ES-I3 (cell line): Measurements from ENCODE around the gene HTR1B.
A peak's percentile ranks its signal among the peaks of the same experiment; 100 is the strongest.

Experiments
- H3K36me3 ChIP-seq: 2 replicates; pipeline ENCODE4 v1.6.1; 2013; ENCODE audit warnings: mild to moderate bottlenecking, low read length, control low read depth, moderate library complexity; ENCODE audit not compliant: insufficient read depth
- H3K4me1 ChIP-seq: 2 replicates; pipeline ENCODE4 v1.6.1; 2013; ENCODE audit warnings: mild to moderate bottlenecking, control low read depth, low read length; ENCODE audit not compliant: insufficient read depth
- H3K9ac ChIP-seq: 2 replicates; pipeline ENCODE4 v1.6.1; 2013; ENCODE audit warnings: low read depth, mild to moderate bottlenecking, low read length, moderate library complexity
- H3K9me3 ChIP-seq: 2 replicates; pipeline ENCODE4 v1.6.1; 2013; ENCODE audit warnings: mild to moderate bottlenecking, low read length, moderate library complexity; ENCODE audit not compliant: control insufficient read depth, insufficient read depth

HTR1B gene, protein sequence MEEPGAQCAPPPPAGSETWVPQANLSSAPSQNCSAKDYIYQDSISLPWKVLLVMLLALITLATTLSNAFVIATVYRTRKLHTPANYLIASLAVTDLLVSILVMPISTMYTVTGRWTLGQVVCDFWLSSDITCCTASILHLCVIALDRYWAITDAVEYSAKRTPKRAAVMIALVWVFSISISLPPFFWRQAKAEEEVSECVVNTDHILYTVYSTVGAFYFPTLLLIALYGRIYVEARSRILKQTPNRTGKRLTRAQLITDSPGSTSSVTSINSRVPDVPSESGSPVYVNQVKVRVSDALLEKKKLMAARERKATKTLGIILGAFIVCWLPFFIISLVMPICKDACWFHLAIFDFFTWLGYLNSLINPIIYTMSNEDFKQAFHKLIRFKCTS

DNA sequence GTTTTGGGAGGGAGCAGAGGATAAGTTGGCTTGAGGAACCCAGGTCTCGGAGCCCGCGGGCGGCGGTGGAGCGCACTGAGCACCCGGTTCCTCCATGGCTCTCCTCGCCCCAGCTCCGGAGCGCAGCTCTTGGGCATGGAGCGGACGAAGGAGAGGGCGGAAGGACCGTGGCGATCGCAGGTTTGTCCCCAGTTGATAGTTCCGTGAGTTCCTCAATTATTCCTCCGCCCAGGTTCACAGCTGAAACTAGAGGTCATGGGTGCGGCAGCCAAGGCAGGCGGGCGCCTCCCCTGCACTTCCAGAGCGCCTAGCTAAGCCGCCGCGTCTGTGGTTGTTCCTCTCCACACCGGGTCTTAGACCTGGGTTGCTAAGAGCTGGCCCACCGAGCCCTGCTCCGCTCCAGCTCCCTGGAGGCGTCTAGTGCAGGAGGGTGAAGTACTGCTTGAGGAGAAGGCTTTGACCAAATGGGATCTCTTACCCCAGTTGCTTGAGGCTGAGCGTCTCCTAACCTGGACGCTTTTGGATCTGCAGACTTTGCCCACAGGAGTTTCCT is at the start of gene HTR1B:
Gene HTR1B, minus strand, starts transcription at position 184 of the 553 bp plus-strand sequence. Its CDS starts 88 bp downstream, at position 96.
- peaks cover 2% of the 10 kb centered on the region; the same call in 1 of the 2 replicates for H3K4me1 ChIP-seq
- no peaks in the 10 kb centered on the region for H3K36me3 ChIP-seq
- peak within 1 kb of the TSS; percentile 84 for H3K9ac ChIP-seq
- H3K9me3 ChIP-seq, result no peaks in the 10 kb centered on the region

DNA sequence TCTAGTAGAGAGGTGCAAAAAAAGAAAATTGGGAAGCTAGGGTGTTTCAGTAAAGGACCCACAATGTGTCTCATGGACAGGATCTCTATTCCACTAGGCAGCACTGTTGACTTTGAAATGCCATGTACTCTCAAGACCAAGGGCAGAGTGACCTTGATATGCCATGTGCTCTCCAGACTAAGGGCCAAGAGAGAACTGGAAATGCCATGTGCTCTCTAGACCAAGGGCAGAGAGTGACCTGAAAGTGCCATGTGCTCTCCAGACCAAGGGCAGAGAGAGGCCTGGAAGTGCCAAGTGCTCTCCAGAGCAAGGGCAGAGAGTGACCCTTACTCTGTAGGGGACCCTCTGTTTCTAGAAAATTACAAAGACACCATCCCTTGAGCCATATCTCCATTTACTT is 49.3 kb upstream of the HTR1B start:
- peaks cover 14% of the 10 kb centered on the region for H3K9me3 ChIP-seq
- no peaks in the 10 kb centered on the region for H3K4me1 ChIP-seq
- no peak overlapping the region for H3K9ac ChIP-seq

DNA sequence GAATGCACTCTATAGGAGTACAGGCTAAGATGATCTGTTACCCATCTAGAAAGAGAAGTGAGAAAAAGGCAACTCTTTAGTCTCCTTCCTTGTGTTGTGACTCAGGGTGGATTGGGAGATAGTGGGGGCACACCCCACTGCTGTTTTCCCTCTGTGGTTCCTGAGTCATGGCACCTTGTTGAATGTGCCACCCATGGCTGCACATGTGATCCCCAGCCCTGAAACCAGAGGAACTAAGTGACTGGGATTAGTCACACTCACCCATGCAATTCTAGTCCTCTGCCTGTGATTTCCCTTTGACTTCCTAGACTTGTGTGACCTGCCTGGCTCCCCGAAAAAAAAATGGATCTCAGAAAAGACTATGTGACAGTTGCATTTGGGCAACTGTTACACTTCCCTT is 48.6 kb upstream of the HTR1B start:
- H3K36me3 ChIP-seq, result no peaks in the 10 kb centered on the region
- H3K9ac ChIP-seq, result no peak overlapping the region
- no peaks in the 10 kb centered on the region for H3K4me1 ChIP-seq
- peaks cover 14% of the 10 kb centered on the region for H3K9me3 ChIP-seq

More for the DNA sequence above, 49.3 kb upstream of the HTR1B start:
- H3K36me3 ChIP-seq, result no peaks in the 10 kb centered on the region

DNA sequence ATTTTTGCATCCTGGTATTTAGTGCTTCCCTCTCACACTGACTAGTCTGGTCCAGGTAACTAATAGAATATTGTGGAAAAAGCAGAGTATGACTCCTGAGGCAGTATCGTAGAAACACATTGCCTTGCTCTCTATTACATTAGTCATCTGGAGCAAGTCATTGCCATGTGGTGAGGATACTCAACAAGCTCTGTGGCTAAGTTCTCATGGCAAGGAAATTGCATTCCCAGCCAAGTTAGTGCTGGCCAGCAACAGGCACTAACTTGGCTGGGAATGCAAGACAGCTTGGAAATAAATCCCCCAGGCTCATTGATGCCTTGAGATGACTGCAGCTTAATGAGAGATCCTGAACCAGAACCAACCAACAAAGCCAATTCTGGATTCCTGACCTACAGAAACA is 39.7 kb upstream of the HTR1B start:
- Histone ChIP-seq H3K4me1 (no peaks in the 10 kb centered on the region), H3K9me3 (no peaks in the 10 kb centered on the region), H3K9ac (no peak overlapping the region), H3K36me3 (no peaks in the 10 kb centered on the region)

DNA sequence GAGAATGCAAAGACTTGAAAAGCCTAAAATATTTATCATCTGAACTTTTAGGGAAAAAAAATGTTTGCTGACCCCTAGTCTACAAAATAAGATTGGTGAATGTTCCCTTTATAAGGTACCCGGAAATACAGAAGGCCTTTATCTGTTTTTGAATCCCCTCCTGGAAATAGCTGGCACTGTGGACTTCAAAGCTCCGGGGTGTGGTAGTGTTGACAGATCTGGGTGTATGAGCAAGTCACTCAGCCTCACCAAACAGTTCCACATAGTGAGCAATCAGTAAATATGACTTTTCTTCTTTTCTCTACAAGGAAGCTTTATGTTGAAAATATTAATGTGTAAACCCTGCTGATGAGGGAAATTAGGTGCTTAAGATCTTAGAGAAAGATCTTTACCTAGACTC is 29.2 kb upstream of the HTR1B start:
- H3K9me3 ChIP-seq, result no peaks in the 10 kb centered on the region
- H3K4me1 ChIP-seq, result no peaks in the 10 kb centered on the region
- no peak overlapping the region for H3K9ac ChIP-seq
- no peaks in the 10 kb centered on the region for H3K36me3 ChIP-seq

DNA sequence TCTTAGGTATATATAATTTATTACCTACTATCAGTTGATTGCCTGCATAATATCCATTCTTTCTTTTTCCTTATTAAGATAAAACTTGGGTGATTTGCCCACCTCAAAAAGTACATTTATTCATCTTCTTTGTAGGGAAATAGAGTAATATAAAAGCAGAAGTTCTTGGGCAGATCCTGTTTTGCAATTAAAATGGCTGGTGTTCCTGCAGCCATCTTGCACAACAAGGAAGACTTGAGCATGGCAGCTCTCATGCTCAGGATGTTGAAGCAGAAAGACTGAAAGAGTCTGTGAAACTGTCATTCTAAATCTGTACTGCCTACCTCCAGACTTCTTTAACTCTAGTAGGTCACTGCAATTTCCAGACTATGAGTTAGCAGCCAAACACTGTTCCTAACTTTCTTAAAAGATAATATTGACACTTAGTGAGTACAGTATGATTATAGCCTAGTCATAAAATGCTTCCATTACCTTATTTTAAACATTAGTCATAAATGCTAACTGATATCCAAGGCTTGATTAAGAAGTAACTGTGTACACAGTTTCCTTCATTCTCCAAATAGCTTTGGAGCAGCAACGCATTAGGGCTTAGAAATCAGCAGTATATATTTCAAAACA is 24.6 kb upstream of the HTR1B start:
- H3K36me3 ChIP-seq, result no peaks in the 10 kb centered on the region
- H3K4me1 ChIP-seq, result no peaks in the 10 kb centered on the region
- H3K9me3 ChIP-seq, result no peaks in the 10 kb centered on the region
- no peak overlapping the region for H3K9ac ChIP-seq

DNA sequence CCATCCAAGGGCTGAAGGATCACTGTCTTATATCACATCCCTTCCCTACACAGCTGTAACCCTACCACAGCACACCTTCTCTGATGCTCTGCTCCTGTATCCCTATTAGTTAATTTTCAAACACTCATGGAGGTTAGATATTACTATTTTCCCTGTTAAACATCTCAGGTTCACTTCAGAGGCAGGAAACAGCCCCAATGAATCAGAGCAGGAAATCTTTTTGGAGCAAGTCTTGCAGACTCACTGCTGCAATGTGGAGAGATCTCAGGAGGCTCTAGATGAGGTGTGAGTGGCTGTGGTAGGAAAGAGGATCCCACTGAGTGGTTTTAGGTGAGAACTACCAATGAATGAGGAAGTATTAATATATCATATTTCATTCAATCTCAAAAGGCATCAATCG is 19.7 kb upstream of the HTR1B start:
- H3K4me1 ChIP-seq, result no peaks in the 10 kb centered on the region
- no peaks in the 10 kb centered on the region for H3K9me3 ChIP-seq
- no peaks in the 10 kb centered on the region for H3K36me3 ChIP-seq
- no peak overlapping the region for H3K9ac ChIP-seq

DNA sequence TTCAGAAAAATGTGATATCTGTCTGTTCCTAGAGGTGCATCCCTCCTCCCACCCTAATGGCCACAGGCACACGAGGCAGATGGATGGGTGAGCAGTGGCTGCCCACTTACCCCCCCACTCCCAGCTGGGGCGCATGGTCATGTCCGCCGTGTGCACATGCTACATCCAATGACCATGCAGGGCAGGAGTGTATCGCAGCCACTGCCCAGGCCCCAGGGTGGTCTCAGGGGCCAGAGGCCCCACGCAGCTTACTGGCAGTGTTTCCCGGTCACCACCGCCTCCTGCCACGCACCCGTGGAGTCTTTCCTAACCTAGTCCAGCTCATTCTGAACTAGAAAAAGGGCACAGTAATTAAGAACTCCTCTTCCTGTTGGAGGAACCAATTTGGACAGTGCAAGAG is 11.7 kb upstream of the HTR1B start:
- Histone ChIP-seq H3K4me1 (no peaks in the 10 kb centered on the region), H3K36me3 (no peaks in the 10 kb centered on the region), H3K9ac (no peak overlapping the region), H3K9me3 (peaks cover 4% of the 10 kb centered on the region)

DNA sequence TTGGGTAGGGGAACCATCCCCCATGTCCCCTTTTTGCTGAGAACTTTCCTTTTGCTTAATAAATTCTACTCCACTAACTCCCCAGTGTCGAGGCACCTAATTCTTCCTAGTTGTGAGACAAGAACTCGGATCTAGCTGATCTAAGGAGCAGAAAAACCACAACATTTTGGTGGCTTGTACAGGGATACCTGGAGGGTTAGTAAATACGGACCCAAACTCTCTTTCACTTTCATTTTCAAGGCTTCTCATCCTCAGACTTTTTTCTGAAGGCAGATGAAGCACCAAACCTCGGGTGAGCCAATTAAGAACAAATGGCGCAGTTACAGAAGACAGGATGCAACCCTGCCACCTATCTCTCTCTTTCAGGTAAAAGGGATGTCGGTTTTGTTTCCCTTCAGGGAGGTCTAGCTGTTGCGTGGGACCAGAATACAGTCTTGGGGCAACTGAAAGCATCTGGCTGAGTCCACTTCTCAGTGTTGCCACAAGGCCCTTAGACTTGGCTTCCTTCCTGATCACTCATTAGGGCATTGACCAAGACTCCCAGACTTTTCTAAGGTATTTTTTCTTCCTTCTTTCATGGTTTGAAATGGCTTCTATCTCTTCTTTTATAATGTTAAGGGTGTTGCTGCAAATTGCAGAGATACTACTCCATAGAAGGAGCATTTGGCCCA is 11.1 kb upstream of the HTR1B start:
- Histone ChIP-seq H3K9me3 (peaks cover 4% of the 10 kb centered on the region), H3K4me1 (no peaks in the 10 kb centered on the region), H3K36me3 (no peaks in the 10 kb centered on the region), H3K9ac (no peak overlapping the region)

DNA sequence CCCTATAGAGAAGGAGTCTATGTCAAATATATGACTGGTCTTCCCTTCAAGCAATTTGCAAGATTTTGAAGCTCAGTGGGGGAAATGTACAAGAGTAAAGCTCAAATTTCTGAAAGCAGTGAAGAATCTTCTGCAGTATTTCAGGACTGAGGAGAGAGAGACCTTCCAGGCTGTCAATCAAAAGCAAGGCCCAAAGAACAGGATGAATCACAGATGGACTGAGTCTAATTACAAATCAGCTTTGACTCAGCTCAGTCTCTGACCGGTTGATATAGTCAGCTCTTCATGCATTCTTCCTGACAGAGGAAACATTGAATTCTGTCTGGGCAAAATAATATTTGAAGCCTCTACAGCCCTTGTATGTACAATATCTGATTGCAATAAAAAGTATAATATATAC is 7.7 kb upstream of the HTR1B start:
- Histone ChIP-seq H3K9ac (no peak overlapping the region), H3K36me3 (no peaks in the 10 kb centered on the region), H3K4me1 (no peaks in the 10 kb centered on the region), H3K9me3 (peaks cover 4% of the 10 kb centered on the region)

DNA sequence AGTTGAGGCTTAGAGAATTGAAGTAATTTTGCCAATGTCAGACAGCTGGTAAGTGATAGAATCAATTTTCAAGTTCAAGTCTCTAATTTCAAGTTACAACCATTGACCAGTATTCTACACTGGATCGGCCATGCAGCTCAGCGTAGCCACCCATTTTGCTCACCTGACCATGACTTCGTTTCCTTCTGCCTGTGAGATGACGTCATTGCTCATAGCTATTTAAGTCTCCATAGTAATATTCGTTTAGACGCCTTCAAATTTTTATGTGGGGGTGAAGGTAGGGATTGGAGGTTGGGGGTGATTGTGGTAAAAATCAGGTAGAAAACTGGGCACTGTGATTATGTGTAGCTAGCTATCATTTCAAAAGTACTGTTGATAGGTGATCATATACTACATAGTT is 5.6 kb upstream of the HTR1B start:
- Histone ChIP-seq H3K9me3 (peaks cover 2% of the 10 kb centered on the region; the same call in 1 of the 2 replicates), H3K36me3 (no peaks in the 10 kb centered on the region), H3K9ac (no peak overlapping the region), H3K4me1 (no peaks in the 10 kb centered on the region)

DNA sequence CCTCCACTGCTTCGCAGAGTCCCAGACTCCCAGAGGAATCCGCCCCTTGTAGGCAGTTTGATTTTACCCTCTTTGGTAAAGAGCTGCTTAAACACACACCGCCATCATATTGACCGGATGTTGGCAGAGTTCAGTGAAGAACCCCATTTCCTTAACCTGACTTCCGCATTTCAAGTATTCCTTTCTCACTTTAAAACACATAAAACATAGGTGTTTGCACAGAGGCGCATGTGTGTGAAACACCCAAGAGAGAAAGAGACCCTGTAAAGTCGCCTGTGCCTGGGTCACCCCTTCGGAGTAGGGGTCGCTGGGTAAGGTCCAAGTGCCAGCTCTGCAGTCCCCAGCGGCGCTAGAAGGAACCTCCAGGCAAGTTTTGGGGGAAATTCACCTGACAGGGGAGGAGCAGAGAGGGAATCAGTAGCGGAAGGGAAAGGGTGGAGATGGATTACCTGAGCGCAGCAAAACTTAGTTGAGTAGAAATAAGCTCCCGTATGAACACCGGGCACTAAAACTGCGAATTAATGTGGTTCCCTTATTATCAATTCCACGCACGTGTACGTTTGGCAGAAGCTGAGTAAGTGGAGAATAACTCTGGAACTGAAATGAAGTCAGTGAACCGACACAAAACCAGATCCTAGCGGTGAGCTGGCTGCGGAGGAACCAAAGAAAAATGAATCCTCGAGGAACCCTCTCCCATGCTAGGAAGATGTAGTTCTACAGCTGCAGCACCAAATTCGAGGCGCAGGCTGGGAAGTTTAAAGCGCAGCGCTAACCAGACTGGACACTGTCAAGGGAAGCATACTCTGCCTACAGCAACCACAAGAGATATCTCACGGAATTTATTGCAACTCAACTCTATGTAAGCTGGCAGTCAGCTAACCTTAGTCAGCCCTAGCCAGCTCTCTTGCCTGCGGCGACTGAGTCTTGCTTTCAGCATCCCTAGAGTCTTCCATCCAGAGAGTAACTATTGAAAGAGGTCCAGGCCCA is 3.5 kb upstream of the HTR1B start:
- Histone ChIP-seq H3K4me1 (no peaks in the 10 kb centered on the region), H3K9me3 (no peaks in the 10 kb centered on the region), H3K9ac (peak overlapping the region; percentile 82), H3K36me3 (no peaks in the 10 kb centered on the region)

DNA sequence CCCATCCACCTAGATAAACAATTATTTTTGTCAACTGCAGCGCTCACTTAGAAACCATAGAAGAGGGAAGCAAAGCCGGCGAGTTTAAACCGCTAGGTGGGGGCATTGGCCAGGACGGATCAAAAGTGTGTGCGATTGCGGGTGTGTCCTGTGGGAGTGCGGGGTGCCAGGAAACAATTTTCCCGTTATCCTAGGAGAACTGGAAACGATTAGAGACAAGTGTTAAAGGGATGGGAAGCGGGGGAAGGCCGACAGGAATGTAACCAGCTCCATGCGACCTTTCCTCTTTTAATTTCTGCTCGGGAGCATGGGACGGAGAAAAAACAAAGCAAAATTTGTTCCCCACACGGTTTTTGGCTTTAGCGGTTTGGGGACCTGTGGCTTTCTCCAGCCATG is 2.8 kb upstream of the HTR1B start:
- H3K4me1 ChIP-seq, result no peaks in the 10 kb centered on the region
- peak overlapping the region; percentile 82 for H3K9ac ChIP-seq
- H3K9me3 ChIP-seq, result no peaks in the 10 kb centered on the region
- no peaks in the 10 kb centered on the region for H3K36me3 ChIP-seq

DNA sequence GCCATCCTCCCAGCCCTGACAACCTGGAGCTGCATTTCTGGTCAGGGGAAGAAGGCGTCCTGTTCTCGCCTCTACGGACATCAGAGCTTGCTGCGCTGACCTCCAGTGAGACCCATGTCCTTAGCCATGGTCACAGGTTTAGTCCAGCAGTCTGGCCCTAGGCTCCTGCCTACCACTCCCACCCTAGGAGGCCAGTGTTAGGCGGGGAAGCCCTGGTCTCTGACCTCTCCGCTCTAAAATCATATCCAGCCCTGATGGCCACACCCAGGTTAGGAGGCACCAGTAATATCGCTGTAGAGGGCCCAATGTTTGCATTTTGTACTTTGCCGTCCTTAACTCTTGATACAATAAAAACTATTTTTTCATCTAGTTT is 1.2 kb upstream of the HTR1B start:
- H3K36me3 ChIP-seq, result no peaks in the 10 kb centered on the region
- H3K4me1 ChIP-seq, result no peaks in the 10 kb centered on the region
- H3K9ac ChIP-seq, result peak overlapping the region; percentile 84; the same call in 1 of the 2 replicates
- H3K9me3 ChIP-seq, result no peaks in the 10 kb centered on the region
